Activated naive CD4-positive, alpha-beta T cell treated with anti-CD3 and anti-CD28 coated beads, Interleukin-2, amount 10 ng/mL, durations not matched to agents 7 days and 5 days (primary cell): Measurements from ENCODE around the gene TARS3.
"Not testable (repeated sequence)": the region's sequence is repeated elsewhere in the genome, so short reads cannot be mapped to it uniquely, and the experiment has no call there.

Source experiments
- CTCF ChIA-PET: fragments of 350-600 bp; sonication (Branson Sonifier 250); formaldehyde crosslinking; loops from one replicate; lab custom pipeline; 2021; ENCODE audit warnings: antibody characterized with exemption; lab: Charles Lee
- DNase-seq: peaks from one replicate; pipeline ENCODE4 v3.0.0-alpha.2; 2020
- H3K27ac Mint-ChIP-seq: one replicate; pipeline ENCODE4 v1.8.0; 2021; ENCODE audit warnings: mild to moderate bottlenecking, moderate library complexity, mixed read lengths
- H3K27me3 Mint-ChIP-seq: one replicate; pipeline ENCODE4 v1.8.0; 2021; ENCODE audit warnings: mild to moderate bottlenecking, mixed read lengths
- H3K36me3 Mint-ChIP-seq: one replicate; pipeline ENCODE4 v1.8.0; 2021; ENCODE audit warnings: mixed read lengths
- H3K4me1 Mint-ChIP-seq: one replicate; pipeline ENCODE4 v1.8.0; 2021; ENCODE audit warnings: mixed read lengths
- H3K4me3 Mint-ChIP-seq: one replicate; pipeline ENCODE4 v1.8.0; 2021; ENCODE audit warnings: mild to moderate bottlenecking, moderate library complexity, mixed read lengths
- H3K9me3 Mint-ChIP-seq: one replicate; pipeline ENCODE4 v1.8.0; 2021; ENCODE audit warnings: mixed read lengths

Gene TARS3

DNA sequence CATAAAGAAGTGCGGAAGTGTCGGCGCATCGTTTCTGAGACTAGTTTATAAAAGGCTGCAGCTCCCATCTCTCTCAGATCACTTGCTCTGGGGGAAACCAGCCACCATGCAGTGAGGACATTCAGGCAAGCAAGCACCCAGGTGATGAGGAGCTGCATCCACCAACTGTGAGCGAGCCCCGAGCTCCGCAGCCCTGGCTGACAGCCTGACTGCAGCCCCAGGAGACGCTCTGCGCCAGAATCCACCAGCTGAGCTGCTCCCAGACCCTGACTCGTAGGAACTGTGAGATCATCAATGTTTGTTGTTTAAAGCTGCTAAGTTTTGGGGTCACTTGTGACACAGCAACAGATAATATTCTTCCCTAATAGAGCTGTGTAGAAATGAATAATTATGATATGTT lies 67.1 kb downstream of the TARS3 start:
- Mint-ChIP-seq H3K36me3 (peaks cover 7% of the 10 kb centered on the region), H3K27me3 (no peaks in the 10 kb centered on the region), H3K27ac (no peak overlapping the region), H3K4me3 (no peak overlapping the region), H3K9me3 (no peaks in the 10 kb centered on the region), H3K4me1 (peaks cover 12% of the 10 kb centered on the region)
- CTCF ChIA-PET, result no interaction called here
- DNase-seq, result no peak

DNA sequence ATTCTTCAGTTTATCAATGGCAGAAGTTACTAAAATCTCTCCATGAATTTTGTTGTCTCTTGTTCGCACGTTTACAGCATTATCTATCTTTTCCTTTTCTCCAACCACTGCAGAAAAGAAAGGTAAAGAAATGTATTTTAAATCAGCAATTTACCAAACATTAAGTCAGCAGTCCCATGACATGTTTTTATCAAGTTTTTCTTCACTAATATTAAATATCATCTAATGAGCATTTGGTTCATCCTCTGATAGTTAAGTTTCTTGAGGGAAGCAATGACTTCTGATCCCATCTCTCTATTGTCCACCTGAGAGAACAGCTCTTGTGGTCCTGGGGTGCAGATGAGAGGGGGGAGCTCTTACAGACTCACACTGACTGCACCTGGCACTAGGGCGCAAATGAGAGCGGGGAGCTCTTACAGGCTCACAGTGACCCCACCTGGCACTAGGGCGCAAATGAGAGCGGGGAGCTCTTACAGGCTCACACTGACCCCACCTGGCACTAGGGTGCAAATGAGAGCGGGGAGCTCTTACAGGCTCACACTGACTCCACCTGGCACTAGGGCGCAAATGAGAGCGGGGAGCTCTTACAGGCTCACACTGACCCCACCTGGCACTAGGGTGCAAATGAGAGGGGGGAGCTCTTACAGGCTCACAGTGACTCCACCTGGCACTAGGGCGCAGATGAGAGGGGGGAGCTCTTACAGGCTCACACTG lies 69.5 kb downstream of the TARS3 start:
- Mint-ChIP-seq H3K27ac (peak overlapping the region; percentile 17), H3K4me3 (peak overlapping the region; percentile 36)
- CTCF ChIA-PET, result interaction anchor here (0.7 to 3.4 kb wide), 4 partner anchors 14 to 374 kb away, joined by 3 to 15 read pairs (median 5); partner anchors contain the start of gene SNRPA1

DNA sequence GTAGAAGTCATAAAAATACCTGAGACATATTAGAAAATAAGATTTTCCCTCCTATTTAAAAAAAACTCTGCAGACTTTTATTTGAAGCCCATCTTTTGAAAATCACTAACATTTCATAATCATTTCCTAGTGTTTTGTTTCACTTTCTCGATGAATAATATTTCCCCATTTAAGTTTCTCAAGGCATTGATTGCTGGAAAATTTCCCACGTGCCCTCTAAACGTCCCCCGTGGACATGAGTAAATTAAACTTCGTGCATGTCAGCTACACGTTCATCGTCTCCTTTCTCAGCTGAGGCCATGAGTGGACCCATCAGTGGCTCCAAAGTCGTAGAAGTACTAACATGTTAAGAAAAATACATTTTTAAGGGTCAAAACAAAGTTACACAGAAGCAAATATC lies 70.1 kb downstream of the TARS3 start:
- H3K36me3 Mint-ChIP-seq, result peaks cover 9% of the 10 kb centered on the region
- no peak for DNase-seq
- peak overlapping the region; percentile 36 for H3K4me3 Mint-ChIP-seq
- no peaks in the 10 kb centered on the region for H3K27me3 Mint-ChIP-seq
- H3K4me1 Mint-ChIP-seq, result peaks cover 33% of the 10 kb centered on the region
- H3K9me3 Mint-ChIP-seq, result no peaks in the 10 kb centered on the region
- CTCF ChIA-PET, result interaction anchor here (3.4 kb wide), 1 partner anchor 365 kb away, joined by 15 read pairs; no protein-coding TSS in a partner anchor
- peak overlapping the region; percentile 17 for H3K27ac Mint-ChIP-seq

More for the DNA sequence above, 69.5 kb downstream of the TARS3 start:
- H3K36me3 Mint-ChIP-seq, H3K9me3 Mint-ChIP-seq, H3K27me3 Mint-ChIP-seq: not testable (repeated sequence)
- H3K4me1 Mint-ChIP-seq, result peaks cover 27% of the 10 kb centered on the region
- DNase-seq, result peak; percentile 35

DNA sequence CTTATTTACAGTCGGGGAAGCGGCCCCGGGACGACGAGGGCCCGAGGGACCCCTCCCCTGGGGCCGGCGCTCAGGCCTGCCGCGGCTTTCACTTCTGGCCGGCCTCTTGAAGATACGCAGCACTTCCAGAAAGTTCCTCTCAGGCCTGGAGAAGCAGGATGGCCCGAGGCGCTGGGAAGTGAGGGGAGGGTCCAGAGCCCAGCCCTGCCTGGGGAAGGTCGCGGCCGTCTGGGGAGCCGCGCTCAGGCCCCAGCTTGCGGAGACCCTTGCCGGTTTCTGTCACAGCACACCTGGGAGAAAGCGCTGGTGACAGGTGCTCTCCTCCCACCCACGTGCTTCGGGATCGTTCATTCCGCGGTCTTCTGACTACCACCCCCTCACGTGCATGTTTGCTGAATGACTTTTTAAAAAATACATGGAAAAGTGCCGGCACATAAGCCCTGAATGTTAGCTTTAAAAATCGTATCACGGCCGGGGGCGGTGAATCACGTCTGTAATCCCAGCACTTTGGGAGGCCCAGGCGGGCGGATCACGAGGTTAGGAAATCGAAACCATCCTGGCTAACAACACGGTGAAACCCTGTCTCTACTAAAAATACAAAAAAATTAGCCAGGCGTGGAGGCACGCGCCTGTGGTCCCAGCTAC lies 71.4 kb downstream of the TARS3 start:
- DNase-seq, result no peak
- Mint-ChIP-seq H3K9me3 (no peaks in the 10 kb centered on the region), H3K4me1 (peaks cover 40% of the 10 kb centered on the region), H3K4me3 (peak overlapping the region; percentile 85), H3K36me3 (peaks cover 18% of the 10 kb centered on the region), H3K27me3 (no peaks in the 10 kb centered on the region), H3K27ac (peak overlapping the region; percentile 98)
- CTCF ChIA-PET, result interaction anchor here (0.8 to 3.4 kb wide), 2 partner anchors 11 to 364 kb away, joined by 3 to 15 read pairs; no protein-coding TSS in a partner anchor

DNA sequence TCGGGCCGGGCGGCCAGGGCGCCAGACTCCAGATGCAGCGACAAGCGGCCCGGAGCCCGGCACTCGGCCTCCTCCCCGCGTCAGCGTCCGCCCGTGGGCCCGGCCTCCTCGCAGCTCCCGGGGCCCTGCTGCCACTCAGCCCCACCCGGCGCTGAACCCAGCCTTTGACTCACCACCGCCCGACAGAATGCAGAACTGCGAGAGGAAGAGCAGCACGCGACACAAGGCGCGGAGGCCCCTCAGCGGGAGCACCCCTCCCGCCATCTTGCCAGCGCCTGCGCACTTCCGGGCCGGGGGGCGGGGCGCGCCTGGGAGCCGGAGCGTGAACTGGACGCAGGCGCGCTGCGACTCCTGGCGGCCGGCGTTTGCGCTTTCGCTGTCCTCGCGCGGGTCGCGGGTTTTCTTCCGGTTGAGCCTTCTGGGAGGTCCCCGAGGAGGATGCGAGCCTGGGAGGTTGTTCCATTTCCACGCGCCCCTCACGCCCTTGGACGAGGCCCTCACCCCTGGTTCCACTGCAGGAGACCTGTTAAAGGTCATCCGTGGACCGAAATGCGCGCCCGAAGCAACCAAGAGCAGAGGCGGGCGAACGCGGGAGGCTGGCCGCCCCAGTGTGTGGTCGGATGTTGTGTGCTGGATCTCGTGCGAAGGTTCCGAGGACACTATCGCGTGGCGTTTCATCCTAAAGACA lies 72.0 kb downstream of the TARS3 start, which contains the start of gene TM2D3:
Gene TM2D3, minus strand, starts transcription at position 284 of the 688 bp plus-strand sequence. Its CDS starts 20 bp downstream, at position 264.
- Mint-ChIP-seq H3K4me1 (peaks cover 40% of the 10 kb centered on the region), H3K27ac (peak within 1 kb of the TSS; percentile 98), H3K9me3 (no peaks in the 10 kb centered on the region), H3K4me3 (peak within 1 kb of the TSS; percentile 85), H3K27me3 (no peaks in the 10 kb centered on the region), H3K36me3 (peaks cover 19% of the 10 kb centered on the region)
- DNase-seq, result peak; percentile 95
- CTCF ChIA-PET, result interaction anchor here (1.2 kb wide), 1 partner anchor 363 kb away, joined by 5 read pairs; no protein-coding TSS in a partner anchor

DNA sequence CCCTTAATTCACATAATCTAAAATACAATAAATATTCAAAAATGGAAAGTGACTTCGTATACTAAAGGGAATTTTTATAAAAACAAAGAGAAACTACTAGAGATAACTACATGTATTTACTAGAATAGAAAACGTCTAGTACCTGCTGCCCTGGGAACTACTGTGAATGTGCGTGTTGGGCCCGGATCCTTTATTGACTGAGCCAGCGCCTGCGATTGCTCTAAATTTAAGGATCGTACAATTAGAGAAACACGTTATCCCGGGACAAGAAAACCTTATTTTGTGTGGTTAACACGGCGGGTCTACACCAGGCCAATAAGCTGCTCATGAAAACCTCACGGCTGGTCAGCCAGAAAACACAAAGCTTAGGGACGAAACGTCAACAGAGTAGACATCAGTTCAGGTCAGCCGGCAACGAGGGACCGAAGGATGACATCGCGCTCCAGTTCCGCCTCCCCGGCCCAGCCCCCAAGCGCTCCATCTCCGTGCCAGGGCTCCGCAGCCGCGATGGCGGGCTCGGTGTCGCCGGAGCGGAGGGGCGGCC lies 72.6 kb downstream of the TARS3 start:
- H3K4me1 Mint-ChIP-seq, result peaks cover 40% of the 10 kb centered on the region
- no peaks in the 10 kb centered on the region for H3K9me3 Mint-ChIP-seq
- CTCF ChIA-PET, result interaction anchor here (1.2 kb wide), 1 partner anchor 363 kb away, joined by 5 read pairs; no protein-coding TSS in a partner anchor
- H3K36me3 Mint-ChIP-seq, result peaks cover 24% of the 10 kb centered on the region
- H3K27me3 Mint-ChIP-seq, result no peaks in the 10 kb centered on the region
- peak overlapping the region; percentile 85 for H3K4me3 Mint-ChIP-seq
- H3K27ac Mint-ChIP-seq, result peak overlapping the region; percentile 98
- no peak for DNase-seq

DNA sequence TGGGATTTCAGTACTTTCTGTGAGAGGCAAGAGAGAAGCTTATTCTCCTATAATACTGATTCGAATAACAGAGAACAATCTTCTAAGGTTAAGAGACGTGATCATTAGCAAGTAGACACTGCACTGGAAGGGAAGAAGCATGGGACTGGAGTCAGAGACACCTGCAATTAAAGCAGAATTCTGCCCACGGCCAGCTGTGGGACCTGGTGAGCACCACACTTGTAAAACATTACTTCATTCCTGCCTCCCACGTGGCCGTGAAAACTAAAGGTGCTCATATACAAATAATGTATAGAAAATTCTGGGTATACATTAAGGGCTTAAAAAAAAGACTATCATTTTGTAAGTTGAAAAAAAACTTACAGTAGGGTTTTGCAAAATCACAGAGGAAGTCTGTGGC lies 74.1 kb downstream of the TARS3 start:
- Mint-ChIP-seq H3K36me3 (peaks cover 35% of the 10 kb centered on the region), H3K27me3 (no peaks in the 10 kb centered on the region)
- CTCF ChIA-PET, result interaction anchor here (1.2 to 1.4 kb wide), 2 partner anchors 9 to 330 kb away, joined by 3 to 6 read pairs; no protein-coding TSS in a partner anchor

DNA sequence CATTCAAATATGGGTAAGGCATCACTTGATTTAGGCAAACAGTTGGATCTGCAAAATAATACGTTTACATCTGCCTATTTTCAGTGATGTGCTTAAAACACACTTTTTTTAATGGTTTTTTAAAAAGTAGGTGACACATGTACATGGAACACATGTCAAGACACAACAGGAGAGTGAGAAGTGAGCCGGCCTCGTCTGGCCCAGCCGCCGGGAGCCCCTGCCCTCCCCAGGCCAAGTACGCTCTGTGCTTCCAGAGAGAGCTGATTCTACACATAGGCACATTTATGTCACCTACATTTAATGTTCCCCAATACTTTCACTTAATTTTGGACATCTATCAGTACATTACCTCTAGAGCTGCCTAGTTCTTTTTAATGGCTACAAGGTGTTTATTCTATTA lies 75.9 kb downstream of the TARS3 start:
- H3K27ac Mint-ChIP-seq, result no peak overlapping the region
- CTCF ChIA-PET, result interaction anchor here (0.8 to 1.0 kb wide), 2 partner anchors 354 to 370 kb away, joined by 3 read pairs; partner anchors contain the start of gene SNRPA1

More for the DNA sequence above, 74.1 kb downstream of the TARS3 start:
- no peak for DNase-seq
- Mint-ChIP-seq H3K9me3 (no peaks in the 10 kb centered on the region), H3K4me3 (peak overlapping the region; percentile 85), H3K27ac (peak overlapping the region; percentile 1), H3K4me1 (peaks cover 40% of the 10 kb centered on the region)

DNA sequence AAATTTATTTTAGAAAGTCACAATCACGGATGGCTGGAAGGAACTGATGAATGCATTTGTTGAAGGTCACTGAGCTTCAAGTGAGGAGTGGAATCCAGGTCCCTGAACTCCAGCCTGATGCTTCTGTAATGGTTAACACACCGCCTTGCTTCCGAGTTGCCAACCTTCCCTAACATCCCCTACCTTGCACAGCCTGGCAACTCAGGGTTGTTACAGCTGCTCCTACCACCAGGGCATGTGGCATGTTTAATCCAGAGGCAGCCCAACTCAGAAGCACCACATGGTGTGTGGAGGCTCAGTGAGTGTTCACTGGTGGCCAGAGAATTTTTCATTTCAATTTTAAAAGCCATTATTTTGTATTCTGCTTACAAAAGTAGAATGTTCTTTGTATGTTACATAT lies 77.0 kb downstream of the TARS3 start:
- Mint-ChIP-seq H3K27ac (no peak overlapping the region), H3K36me3 (peaks cover 49% of the 10 kb centered on the region), H3K9me3 (no peaks in the 10 kb centered on the region), H3K4me1 (peaks cover 38% of the 10 kb centered on the region), H3K4me3 (no peak overlapping the region), H3K27me3 (no peaks in the 10 kb centered on the region)
- CTCF ChIA-PET, result no interaction called here
- no peak for DNase-seq

More for the DNA sequence above, 75.9 kb downstream of the TARS3 start:
- H3K4me1 Mint-ChIP-seq, result peaks cover 30% of the 10 kb centered on the region
- H3K9me3 Mint-ChIP-seq, result no peaks in the 10 kb centered on the region
- DNase-seq, result no peak
- H3K27me3 Mint-ChIP-seq, result no peaks in the 10 kb centered on the region
- H3K4me3 Mint-ChIP-seq, result no peak overlapping the region
- peaks cover 41% of the 10 kb centered on the region for H3K36me3 Mint-ChIP-seq

DNA sequence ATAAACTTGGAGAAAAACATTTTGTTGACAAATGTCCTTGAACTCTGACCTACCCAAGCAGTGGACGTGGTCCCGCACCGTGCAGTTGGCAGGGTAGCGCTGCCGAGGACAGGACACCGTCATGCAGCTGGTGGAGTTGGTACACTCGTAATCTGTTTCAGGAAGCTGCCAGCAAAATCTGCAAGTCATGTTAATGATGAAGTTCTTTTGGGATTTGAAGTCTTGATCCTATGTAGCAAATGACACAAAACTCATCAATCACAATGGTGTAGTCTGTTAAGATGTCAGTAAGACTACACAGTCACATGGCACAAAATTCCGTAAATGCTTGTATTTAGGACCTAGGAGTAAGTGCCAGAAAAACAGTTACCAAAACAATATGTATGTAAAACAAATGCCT lies 77.6 kb downstream of the TARS3 start:
- no peak overlapping the region for H3K27ac Mint-ChIP-seq
- H3K4me1 Mint-ChIP-seq, result peaks cover 43% of the 10 kb centered on the region
- H3K9me3 Mint-ChIP-seq, result no peaks in the 10 kb centered on the region
- H3K36me3 Mint-ChIP-seq, result peaks cover 53% of the 10 kb centered on the region
- CTCF ChIA-PET, result no interaction called here
- DNase-seq, result no peak
- no peak overlapping the region for H3K4me3 Mint-ChIP-seq
- no peaks in the 10 kb centered on the region for H3K27me3 Mint-ChIP-seq

DNA sequence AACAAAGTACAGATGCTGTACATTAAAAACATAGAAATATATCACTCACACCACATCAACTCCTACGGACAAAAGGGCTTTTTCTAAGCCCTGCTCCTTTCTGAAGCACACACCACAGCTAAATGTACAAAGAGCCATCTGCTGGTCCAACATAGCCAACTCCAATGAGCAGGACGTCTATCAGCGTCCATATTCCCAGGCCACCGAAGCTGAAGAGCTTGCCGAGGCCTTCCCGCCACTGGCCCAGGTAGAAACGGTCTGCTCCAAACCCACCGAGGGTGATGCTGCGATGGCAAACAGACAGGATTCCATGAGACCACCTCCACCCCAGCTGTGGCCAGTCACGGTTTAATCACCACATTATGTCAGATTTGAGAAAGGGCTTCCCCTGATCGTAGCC lies 81.9 kb downstream of the TARS3 start:
- H3K27ac Mint-ChIP-seq, result peak overlapping the region; percentile 89
- DNase-seq, result no peak
- H3K9me3 Mint-ChIP-seq, result no peaks in the 10 kb centered on the region
- no peaks in the 10 kb centered on the region for H3K27me3 Mint-ChIP-seq
- CTCF ChIA-PET, result interaction anchor here (0.9 to 4.6 kb wide), 14 partner anchors 11 to 627 kb away, joined by 3 to 35 read pairs (median 6); partner anchors contain the start of gene SNRPA1
- peaks cover 61% of the 10 kb centered on the region for H3K36me3 Mint-ChIP-seq
- H3K4me1 Mint-ChIP-seq, result peaks cover 28% of the 10 kb centered on the region
- no peak overlapping the region for H3K4me3 Mint-ChIP-seq

DNA sequence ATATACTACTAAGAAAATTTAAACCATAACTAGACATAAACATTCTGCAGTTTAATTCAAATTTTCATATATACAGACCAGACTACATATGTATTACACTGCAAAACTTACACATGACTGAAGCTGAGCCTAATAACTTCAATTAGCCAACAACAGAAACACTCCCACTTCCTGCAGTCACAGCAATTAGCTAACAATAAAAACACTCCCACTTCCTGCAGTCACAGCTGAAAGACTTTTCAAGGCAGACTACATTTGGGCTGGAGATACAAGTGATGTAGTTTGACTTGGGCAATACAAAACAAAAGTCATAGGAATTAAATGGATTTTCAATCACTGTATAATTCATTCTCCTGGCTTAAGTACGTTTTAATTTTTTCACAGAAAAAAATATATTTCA lies 82.4 kb downstream of the TARS3 start:
- Mint-ChIP-seq H3K36me3 (peaks cover 58% of the 10 kb centered on the region), H3K4me3 (no peak overlapping the region), H3K4me1 (peaks cover 28% of the 10 kb centered on the region), H3K9me3 (no peaks in the 10 kb centered on the region), H3K27me3 (no peaks in the 10 kb centered on the region), H3K27ac (peak overlapping the region; percentile 89)
- no peak for DNase-seq
- CTCF ChIA-PET, result interaction anchor here (0.7 to 4.6 kb wide), 20 partner anchors 8 to 374 kb away, joined by 3 to 35 read pairs (median 5); partner anchors contain the start of gene SNRPA1

DNA sequence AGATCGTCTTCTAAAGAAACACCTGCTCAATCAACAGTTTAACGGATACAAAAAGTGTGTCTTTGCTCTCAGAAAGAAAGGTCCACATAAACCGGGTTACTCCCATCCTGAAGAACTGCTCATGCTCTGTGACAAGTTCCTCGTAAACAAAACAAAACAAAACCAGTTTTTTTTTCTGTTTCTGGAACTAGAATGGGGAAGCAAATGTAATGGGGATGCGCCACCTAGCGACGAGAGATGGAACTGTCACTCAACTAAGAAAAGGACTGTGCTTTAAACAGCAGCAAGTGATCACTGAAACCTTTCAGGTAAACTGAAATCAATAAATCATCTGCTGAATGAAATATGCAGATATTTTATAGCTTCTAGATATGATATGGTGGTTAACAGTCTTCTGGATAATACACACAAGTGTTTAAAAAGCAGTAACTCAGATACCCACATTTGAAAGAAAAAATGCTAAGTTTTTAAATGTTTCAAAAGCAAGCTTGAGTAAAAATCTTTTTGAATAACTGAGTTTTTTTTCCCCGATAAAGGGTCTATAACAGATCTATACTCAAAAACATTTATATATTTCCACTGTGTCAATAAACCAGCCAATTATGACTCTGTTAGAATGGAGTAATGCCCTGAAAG lies 83.0 kb downstream of the TARS3 start:
- H3K27me3 Mint-ChIP-seq, result no peaks in the 10 kb centered on the region
- DNase-seq, result peak; percentile 88
- no peak overlapping the region for H3K4me3 Mint-ChIP-seq
- CTCF ChIA-PET, result interaction anchor here (0.7 to 4.6 kb wide), 25 partner anchors 8 to 577 kb away, joined by 3 to 35 read pairs (median 4); partner anchors contain the start of gene SNRPA1
- peak overlapping the region; percentile 89 for H3K27ac Mint-ChIP-seq
- peaks cover 53% of the 10 kb centered on the region for H3K36me3 Mint-ChIP-seq
- H3K9me3 Mint-ChIP-seq, result no peaks in the 10 kb centered on the region
- peaks cover 28% of the 10 kb centered on the region for H3K4me1 Mint-ChIP-seq
